ENCODE data around the gene SLC6A5.
A peak's percentile ranks its signal among the peaks of the same experiment; 100 is the strongest.

The SLC6A5 gene

DNA sequence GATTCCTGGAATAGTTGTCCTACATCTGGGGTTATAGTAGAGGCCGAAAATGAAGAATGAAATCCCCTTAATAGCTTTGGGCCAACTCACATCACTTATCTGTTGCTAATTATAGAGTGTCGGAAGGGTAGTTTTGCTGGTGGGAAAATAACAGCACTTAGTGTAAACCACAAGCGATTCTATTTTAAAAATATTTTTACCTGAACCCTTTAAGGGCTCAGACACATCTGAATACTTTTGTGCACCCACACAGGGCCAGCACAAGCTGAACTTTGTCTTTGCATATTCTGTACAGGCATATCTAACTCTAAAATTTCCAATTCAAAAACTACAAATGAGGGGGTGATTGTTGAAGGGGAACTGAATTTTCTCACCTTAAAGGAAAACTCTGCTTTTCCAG lies 27.6 kb downstream of the SLC6A5 start:
- no peak for DNase-seq

- no peak for DNase-seq
These were observed 28.3 kb downstream of the SLC6A5 start for GRCh38 chr11:20627701-20628100.

DNA sequence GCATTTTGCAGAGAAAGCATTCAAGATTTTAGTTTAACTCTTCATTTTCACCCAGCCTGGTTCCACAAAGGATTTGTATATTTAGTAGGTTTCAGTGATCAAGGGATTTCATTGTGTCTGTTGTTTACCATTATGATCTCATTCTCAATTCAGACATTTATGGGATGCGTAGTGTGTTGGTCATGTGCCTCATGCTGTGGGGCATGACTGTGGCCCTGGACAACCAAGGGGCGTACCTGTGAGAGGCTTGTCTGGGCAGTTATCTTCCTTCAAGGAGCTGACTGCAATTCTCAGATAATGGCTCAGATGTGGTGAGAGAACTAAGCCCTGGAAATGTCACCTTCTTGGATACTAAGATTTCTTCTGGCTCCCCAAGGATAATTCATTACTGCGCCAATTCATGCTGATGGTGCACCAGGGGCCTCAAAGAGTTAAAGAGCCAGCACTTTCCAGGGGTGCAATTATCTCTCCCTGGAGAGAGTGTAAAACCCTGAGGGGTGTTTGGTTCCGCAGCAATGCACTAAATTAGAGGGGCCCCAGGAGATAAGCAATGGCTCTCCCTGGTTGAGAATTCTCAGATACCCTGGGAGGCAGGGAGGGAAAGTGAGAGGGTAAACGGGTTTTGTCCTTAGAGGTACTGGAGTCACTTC lies 32.2 kb downstream of the SLC6A5 start:
- DNase-seq = no peak

DNA sequence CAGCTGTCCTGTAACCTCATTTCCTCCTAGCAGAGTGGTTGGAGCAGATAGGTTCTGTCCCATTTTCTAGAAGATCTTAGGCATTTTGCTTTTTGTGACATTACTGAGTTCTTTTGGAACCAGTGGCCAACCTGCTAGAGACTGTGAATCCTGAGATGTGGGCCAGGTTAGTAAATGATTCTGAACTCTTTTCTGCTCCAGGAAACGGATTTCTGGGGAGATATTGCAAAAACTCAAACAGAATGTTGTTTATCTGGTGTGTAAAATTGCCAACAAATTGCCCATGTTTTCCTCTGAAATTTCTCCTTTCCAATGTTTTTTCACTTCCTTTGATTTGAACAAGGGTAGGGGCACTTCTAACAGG lies 32.7 kb downstream of the SLC6A5 start:
- DNase-seq = no peak

DNA sequence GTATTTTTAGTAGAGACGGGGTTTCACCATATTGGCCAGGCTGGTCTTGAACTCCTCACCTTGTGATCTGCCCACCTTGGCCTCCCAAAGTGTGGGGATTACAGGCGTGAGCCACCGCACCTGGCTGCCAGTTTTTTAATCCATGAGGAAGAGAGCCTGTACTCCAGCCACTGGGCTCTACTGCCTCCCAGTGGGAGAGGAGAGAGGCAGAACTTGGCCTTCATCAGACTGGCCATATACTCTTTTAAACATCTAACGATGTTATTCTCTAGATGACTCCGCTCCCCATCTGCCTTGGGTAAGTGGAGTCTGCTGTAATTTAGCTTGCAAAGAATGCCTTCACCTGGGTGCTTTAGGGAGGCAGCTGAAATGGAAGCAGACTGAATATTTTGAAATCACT lies 34.6 kb downstream of the SLC6A5 start:
- DNase-seq = no peak

DNA sequence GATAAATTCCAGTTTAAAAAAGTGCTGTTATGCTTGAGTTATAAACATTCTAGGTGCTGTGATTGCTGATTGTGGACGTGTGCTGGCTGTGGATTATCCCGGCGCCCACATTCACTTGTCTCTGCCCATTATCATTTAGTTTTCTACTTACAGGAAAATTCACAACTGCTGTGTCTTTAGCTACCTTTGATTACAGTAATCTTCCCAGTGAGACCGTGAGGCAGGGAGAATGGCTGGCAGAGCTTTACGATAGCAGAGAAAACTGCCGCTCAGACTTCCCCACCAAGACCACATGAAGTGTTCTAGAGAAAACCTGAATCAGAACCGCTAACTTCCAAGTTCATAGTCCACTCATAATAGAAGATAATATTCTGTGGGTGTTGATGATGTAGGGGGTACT lies 35.4 kb downstream of the SLC6A5 start:
- no peak for DNase-seq

DNA sequence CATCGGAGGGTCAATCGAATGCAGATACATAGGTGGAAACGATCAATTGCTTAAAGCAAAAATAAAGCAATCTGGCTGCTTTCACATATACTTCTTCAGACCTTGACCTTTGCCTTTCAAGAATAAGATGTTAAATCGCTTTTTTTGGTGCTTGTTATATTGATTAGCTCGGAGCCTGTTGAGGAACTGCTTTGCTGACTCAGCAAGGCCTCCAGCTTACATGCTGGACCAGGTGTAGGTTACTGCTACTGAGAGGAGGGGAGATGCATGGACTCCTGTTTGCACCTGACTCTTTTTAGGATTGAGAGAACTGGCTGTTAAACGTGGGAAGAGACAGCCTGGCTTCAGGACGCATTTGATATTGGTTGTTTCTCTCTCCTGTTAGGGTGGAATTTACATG lies 38.7 kb downstream of the SLC6A5 start:
- no peak for DNase-seq

- no peak for DNase-seq
These were observed 40.3 kb downstream of the SLC6A5 start for GRCh38 chr11:20639688-20640087.

GRCh38 chr11:20640401-20640800 lies 41.0 kb downstream of the SLC6A5 start:
- no peak for DNase-seq

DNA sequence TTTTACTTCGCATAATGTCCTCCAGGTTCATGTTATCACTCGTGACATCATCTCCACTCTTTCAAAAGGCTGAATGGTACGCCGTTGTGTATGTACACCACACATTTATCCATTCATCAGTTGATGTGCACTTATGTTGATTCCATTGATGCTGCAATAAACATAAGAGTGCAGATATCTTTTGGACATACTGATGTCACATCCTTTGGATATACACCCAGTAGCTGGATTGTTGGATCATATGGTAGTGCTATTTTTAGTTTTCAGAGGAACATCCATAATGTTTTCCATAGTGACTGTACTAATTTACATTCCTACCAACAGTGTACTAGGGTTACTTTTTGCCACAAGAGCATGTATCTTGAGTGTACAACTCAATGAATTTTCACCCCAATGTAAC lies 45.0 kb downstream of the SLC6A5 start:
- no peak for DNase-seq

GRCh38 chr11:20647976-20648565 lies 48.7 kb downstream of the SLC6A5 start:
- peak; percentile 48 for DNase-seq

- DNase-seq = no peak
These were observed 52.9 kb downstream of the SLC6A5 start for GRCh38 chr11:20652150-20652806.

- no peak for DNase-seq
These were observed 54.6 kb downstream of the SLC6A5 start for GRCh38 chr11:20654038-20654437.

GRCh38 chr11:20656901-20657300 lies 57.5 kb downstream of the SLC6A5 start:
- DNase-seq = no peak

GRCh38 chr11:20658135-20658534 lies 58.7 kb downstream of the SLC6A5 start:
- DNase-seq = no peak

DNA sequence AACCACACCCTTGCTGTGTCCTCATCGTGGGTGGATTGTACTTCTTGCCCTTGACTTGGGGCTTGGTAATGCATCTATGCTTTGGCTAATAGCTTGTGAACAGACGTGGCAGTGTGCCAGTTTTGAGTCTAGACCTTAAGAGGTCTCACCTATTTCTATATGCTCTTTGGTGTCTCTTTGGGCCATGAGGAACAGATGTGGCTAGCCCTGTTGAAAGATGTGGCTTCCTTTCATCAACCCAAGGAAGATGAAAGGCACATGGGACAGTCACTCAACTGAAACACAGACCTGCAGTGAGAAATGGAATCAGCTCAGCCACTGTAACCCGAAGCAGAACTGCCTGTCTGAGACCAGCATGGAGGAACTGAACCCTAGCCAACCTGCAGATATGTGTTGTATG lies 62.0 kb downstream of the SLC6A5 start:
- no peak for DNase-seq

DNA sequence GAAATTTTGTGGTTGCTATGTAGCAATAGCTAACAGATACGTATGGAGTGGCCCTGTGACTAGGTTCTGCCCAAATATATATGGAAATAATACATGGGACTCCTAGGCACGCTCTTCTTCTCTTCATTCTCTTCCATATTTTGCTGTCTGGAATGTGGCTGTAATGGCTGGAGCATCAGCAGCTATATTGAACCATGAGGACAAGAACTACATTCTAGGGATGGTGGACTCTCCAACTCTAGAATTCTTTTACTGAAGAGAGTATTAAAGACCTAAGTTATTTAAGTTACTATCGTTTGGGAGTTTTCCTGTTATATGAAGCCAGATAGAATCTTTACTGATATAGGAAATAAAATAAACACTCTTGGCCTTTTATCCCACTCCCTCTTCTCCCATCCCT lies 62.4 kb downstream of the SLC6A5 start:
- DNase-seq = no peak

GRCh38 chr11:20668131-20668809 lies 68.9 kb downstream of the SLC6A5 start:
- no peak for DNase-seq

- no peak for DNase-seq
These were observed 69.7 kb downstream of the SLC6A5 start, which contains the start of gene NELL1 for GRCh38 chr11:20668844-20669819. Gene NELL1, plus strand, starts transcription at chr11:20669586.

- DNase-seq = no peak
These were observed 70.6 kb downstream of the SLC6A5 start for GRCh38 chr11:20669820-20670684.

GRCh38 chr11:20670932-20671403 lies 71.6 kb downstream of the SLC6A5 start:
- DNase-seq = no peak

Measured in activated CD4-positive, alpha-beta T cell treated with anti-CD3 and anti-CD28 coated beads for 48 hours (primary cell).